Cortex of kidney (tissue), 1 donor: ENCODE data around the gene MAN2A1.
"Not testable (repeated sequence)": the region's sequence is repeated elsewhere in the genome, so short reads cannot be mapped to it uniquely, and the experiment has no call there.

Source experiments
- DNase-seq: peaks from one replicate; lab custom pipeline; 2025; lab: John Stamatoyannopoulos, UW

Gene MAN2A1

DNA sequence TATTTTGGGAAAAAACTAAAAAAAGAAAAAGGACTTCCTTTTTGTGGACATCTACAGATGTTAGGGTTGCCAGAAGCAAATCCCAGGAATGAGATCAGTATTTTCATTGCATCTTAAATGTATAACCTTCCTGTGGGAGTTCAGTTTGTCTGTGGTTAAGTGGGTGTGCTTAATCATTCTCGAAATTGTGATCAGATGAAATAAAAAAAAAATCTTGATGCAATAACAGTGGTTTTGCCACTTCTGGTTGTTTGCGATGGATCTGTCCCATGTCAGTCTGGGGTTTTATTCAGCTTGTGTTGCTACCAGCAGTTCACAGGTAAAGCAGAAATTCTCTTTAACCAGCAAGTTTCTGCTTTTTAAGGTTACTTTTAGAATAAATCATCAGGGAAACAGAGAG, 179.0 kb downstream of the MAN2A1 start:
- no peak for DNase-seq

DNA sequence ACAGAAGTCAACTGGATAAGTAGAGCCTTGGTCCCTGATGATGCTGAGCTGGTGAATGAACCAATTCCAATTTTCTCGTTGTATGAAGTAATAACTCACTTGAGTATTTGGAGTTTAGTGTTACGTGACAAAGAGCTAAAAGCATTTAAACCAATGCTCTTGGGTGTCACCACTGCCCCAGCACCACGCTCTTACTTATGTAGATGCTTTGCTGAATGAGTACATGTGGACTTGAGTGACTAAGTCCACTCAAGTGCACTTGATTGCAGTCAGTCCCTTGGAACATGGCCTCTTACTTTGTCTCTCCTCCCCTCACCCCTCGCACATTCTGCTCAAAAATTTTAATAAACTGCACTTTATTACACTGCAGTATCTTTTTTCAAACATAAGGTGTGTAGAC, 184.0 kb downstream of the MAN2A1 start:
- DNase-seq: no peak

DNA sequence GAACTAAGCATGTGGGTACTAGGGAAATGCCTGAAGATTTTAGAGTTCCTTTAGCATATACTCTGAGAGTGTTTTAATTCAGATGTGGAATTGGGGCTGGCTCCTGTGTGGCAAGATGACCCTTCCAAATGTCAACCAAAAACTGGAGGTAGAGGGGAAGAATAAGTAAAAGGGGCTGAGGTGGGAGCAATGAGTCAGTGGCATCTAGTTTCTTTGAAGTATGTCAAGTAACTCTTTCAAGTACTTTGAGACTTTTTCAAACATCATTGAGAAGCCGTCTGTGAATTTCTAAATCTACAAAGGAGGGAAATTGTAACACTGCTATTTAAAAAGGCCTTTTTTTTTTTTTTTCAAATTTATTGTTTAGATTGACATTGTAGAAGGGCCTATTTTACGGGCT, 184.4 kb downstream of the MAN2A1 start:
- no peak for DNase-seq

DNA sequence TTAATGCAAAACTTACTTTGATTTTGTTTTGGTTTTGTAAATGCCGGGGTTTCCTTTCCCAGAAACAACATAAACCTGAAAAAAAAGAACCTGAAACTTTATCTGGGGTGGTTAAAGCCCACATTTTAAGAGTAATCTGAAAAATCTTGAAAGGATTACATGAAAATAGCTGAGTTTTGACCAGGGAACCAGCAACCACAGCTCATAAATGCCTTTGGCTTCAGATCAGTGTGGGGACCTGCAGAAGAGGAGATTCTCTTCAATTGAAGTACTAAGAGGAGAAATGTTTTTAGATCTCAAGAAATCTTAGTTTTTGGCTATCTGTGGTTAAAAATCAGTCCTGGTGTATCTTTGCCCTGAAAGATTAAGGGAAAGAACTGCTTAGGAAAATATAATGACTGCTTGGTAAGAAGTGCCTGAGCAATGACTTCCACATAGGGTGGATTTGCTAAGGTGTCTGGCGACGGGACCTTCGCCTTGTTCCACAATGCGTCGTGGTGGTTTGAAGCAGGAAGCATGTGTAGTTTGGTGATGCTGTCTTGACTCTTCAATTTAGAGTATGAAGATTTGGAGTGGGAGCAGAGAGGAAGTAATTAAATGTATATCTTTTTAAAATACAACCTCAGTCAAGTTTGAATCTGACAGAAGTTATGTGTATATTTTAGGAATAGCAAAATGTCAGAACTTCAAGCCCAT, 186.5 kb downstream of the MAN2A1 start:
- DNase-seq: no peak

DNA sequence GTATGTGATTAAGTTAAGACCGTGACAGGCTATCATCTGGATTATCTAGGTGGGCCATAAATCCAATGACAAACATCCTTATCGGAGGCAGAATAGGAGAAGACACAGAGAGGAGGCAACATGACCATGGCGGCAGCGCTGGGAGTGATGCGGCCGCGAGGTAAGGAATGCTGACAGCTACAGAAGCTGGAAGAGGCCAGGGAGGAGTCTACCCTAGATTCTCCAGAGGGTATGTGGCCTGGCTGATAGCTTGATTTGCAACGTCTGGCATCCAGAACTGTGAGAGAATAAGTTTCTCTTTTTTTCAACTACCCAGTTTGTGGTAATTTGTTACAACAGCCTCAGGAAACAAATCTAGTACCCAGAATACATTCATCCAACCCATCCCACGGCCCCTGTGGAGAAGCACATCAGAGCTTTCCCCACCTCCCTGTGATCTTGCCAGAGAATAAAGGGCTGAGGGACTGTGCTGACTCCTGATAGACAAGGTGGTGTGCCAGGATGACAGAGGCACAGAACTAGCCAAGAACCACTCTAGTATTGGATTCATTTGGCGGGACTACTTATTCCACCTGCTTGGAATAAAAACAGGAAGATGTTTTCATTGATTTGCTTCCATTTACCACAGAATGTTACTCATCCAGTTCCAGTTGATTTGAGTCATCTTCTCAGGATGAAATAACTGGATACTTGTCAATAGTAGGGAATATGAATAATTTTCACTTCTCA, 187.4 kb downstream of the MAN2A1 start:
- DNase-seq: no peak

DNA sequence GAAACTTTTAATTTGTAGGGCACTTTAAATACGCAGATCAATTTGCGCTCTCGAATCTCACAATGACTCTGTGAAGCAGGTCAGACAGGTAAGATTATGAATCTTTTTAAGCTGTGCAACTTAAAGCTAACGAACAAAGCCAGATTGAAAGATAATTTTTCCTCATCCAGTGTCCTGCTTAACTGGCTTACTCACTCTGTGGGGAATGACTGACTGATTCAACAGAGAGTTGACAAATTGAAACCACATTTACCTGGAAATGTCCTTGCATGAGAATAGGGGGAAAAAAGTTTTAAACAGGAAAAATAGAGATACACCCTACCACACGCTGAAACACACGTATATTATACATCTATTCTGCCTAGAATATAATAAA, 187.9 kb downstream of the MAN2A1 start:
- DNase-seq: no peak

DNA sequence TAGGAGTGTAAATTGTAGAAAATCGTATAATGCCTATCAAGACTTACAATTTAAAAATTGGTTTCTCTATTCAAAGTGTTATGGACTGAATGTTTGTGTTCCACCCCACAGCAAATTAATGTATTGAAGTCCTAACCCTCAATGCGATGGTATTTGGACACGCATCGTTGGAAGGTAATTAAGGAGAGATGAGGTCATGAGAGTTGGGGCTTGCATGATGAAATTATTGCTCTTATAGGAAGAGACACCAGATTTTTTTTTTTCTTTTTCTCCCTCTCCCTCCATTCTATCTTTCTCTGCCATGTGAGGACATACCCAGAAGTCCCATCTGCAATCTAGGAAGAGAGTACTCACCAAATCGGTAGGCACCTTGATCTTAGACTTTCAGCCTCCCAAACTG, 189.2 kb downstream of the MAN2A1 start:
- DNase-seq: no peak

DNA sequence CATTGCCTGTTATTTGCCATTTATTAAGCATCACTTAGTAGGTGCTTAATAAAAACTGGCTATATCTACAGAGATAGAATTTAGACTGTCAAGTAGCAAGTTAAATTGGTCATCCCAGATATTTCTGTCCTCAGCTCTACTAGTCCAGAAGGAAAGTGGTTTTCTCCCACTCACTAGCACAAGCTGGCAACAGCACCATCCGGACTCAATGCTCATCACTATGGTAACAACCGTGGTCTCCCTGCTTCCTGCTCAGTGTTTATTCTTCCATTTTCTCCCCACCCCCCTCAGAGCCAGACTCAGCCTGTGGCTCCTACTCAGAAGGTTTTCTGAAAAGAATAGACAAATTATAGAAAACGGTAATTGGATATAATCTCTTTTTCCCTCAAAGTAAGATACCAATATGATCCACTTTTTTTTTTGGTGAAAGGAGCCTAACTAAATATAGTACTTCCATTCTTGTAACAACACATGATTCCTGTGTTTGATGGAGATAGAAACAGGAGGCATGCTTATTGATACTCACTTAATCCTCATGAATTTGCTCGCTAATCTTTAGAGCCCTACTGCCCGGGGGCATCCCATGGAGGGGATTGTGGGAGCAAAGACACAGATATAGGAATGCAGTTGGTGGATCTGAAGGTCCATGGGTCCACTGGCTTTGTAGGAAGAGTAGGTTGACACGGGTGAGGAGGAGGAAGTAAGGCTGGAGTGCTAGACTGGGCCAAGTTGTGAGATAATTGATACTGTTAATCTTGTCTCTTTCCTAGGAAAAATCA, 191.4 kb downstream of the MAN2A1 start:
- DNase-seq: no peak

DNA sequence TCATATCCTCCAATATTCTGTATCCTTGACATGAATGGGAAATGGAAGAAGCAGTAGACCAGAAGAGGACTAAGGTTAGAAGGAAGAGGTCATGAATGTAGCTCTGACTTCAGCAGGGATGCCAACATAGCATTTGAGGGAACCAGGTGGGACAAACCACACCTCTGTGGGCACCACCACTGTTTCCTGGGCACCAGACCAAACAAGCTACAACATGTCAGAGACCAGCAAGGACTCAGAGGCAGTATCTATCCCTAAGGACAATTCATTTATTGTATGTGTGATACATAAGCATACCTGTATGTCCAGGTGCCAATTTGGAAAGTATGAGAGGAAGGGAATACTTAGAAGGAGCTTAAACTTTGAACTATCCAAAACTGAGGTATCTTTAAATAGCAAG, 192.8 kb downstream of the MAN2A1 start:
- no peak for DNase-seq

DNA sequence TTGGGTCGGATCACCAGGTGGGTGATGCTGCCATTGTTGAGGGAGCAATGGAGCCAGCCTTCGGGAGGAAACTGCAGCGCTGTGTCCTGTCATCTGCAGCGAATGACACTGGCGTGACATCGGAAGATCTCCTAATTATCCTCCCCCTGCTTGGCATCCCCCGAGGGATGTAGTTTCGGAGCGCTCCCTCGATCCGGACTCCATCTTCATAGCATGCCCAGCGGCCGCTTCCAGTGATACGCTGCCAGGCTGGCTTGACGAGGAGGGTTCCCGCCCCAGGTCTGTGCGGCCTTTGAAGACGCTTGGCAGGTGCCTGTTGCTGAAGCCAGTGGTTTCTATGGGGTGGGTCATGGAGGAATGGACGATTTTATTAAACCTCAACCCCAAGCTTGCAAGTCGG, 194.9 kb downstream of the MAN2A1 start:
- no peak for DNase-seq

DNA sequence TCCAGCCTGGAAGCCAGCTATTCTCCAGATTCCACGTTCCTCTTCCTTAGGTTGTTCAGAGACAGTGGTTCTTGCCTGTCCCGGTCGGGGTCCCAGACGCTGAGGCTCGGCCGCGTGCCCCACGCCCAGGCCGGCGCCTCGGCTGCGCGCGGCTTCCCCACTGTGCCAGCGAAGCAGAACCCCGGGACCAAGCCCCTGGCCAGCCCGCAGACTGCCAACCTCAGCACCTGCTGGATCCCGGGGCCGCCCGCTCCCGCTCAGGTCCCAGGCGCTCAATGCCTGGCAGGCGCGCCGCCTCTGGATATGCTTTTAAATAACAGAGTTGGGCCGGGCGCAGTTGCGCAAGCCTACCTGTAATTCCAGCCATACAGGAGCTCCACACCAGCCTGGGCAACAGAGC, 195.5 kb downstream of the MAN2A1 start:
- DNase-seq: no peak

DNA sequence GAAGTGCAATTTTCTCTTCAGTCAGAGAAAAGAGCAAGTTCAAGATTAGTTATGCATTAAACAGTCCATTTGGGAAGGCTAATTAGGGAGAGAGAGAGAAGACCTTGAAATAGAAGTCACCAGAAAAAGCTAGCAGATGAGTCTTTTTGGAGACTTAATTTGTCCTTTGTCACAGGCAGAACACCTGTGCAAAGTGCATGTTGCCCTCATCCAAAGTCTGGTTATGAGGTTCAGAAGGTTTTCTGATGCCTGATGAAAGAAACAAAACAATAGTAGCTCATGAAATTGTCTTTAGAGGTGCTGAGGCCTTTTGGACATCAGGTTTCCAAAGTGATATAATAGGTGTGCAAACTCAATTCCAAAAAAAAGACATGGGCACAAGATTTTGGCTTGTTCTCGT, 199.3 kb downstream of the MAN2A1 start:
- no peak for DNase-seq

DNA sequence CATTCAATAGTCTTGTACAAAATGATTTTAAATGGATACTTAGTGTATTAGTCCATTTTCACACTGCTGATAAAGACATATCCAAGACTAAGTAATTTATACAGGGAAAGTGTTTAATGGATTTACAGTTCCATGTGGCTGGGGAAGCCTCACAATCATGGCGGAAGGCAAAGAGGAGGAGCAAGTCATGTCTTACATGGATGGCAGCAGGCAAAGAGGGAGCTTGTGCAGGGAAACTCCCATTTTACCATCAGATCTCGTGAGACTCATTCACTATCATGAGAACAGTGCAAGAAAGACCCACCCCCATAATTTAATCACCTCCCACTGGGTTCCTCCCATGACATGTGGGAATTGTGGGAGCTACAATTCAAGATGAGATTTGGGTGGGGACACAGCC, 203.5 kb downstream of the MAN2A1 start:
- not testable (repeated sequence) for DNase-seq

DNA sequence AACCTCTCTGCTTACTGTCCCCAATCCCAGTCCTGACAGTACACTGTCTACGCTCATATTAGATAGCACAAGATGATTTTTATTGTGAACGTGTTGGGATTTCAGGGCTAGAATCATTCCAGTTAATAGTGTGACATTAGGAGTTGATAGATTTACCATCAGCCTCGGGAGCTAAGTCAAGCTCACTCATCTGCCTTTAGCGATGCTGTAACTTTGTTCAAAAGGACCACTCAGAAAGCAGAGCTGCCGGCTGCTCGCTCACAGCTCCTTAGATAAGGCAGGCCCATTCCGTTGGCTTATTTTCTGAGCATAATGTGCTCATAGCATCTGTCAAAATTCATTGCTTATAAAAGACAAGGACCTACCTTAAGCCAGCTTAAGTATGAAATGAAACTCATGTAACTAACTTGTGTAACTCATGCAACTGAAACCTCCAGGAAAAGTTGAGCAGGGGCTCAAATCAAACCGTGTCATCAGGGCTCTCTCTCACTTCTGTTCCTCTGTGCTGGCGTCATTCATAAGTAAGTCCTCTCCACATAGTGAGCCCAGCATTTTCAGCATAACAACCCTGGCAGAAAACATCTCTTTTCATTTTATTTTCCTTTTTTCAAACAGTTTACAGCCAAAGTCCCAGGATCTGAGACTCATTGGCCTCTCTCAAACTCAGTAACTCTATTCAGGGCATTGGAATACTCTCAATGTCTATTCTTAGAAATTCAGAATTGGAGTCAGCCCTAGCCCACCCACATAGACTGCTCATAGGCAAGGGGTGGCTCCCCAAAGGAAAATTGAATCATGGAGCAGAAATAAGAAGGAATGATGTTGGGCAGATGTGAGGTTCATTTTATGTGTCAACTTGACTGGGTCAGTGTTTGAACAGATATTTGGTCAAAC, 208.8 kb downstream of the MAN2A1 start:
- DNase-seq: no peak

DNA sequence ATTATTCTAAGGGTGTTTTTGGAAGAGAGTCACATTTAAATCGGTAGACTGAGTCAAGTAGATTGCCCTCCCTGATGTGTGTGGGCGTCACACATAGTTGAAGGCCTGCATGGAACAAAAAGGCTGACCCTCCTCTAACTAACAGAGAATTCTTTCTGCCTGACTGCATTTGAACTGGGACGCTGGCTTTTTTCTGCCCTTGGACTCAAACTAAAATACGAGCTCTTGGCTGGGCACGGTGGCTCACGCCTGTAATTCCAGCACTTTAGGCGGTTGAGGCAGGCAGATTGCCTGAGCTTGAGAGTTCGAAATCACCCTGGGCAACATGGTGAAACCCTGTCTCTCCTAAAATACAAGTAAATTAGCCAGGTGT, 209.4 kb downstream of the MAN2A1 start:
- DNase-seq: no peak

DNA sequence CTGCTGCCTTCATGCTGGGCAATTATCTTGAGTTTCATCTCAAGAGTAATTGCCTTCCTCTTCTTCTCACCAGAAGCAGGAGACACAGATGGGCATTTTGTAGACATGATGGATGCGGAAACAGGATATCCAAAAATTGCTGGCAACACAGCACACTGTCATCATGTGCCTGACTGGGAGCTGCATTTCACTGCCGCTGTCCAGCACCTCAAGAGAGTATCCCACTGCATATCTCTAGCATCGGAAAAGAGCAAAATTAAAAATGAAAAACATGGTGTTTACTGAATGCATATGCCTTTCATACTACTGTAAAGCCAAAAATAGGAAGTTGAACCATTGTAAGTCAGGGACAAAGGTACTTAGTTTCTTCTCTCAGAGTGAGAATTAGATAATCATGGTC, 210.7 kb downstream of the MAN2A1 start:
- DNase-seq: no peak

DNA sequence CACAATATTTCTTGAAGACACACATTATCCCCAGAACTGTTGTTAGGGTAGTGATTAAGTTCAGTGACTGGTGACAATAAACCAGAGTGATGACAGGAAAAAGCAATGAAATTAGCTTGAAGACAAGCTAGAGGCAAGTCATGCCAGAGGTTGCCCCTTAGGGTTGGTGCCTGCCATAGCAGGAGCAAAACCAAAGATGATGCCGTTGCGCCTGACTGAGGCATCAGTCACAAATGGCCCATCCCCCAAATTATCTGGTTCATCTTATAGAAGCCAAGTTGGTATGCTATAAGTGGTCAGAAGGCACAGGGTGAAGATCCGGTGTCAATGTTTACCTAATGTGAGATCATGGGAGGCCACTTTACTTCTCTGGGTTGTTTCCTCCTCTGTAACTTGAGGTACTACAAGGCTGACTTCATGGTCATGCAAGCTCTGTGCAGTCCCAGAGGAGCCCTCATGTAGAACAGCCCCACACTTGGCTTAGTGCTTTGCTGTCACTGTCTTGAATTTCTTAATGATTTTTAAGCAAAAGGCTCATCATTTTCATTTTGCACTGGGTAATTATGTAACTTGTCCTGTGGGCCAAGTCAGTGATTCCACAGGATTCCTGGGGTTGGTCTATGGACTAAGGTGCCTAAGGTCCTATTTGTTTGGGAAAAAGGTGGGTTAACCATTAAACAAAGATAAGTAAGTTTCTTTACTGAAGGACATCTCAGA, 211.3 kb downstream of the MAN2A1 start:
- DNase-seq: no peak

DNA sequence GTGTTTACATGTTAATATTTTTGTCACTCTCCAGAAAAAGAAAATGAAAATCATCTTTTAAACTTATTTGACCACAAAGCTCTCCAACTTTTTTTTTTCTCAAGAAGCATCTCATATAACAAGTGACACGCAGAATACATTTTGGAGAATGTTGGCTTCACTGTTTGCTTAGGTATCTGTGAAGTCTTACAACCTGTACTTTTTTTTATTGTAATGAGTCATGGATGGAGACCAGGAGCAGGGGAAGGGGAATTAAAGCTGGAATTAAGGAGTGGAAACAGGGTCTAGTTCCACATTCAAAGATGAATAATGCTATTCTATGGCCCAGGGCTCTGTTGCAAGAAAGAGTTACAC, 211.9 kb downstream of the MAN2A1 start:
- DNase-seq: no peak

DNA sequence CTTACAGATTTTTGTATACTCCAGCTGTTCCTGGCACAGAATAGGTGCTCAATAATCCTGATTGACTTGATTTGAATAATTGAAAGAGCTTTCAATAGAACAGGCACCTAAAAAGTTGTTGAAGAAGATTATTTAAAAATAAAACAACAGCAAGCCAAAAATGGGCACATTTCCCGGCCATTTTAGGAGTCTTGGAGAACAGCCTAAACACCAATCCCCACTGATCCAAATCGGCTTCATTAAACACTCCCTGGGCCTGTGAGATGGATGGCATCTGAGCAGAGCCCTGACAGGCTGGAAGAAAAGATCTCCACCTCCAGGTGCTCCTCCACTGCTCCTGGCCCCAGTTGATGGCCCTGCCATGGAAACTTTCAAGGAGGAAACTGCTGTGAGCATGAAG, 213.3 kb downstream of the MAN2A1 start:
- DNase-seq: no peak

DNA sequence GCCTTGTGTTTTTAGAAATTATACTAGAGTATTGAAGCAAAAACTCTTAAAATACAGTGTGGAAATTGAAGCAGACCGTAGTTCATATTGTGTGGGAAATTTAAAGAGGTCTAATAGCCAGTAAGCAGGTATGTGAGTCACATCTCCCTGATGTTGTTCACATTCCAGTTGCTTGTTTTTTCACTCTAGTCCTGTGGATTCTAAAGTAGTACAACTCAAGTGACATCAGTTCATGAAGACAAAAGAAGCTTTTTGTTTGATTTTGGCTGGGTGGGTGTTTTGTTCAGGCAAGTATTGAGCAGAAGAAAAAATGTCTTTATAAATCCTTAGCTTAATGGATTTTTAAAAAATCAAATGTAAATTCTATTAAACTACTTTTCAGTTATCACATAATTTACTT, 216.2 kb downstream of the MAN2A1 start:
- DNase-seq: no peak

DNA sequence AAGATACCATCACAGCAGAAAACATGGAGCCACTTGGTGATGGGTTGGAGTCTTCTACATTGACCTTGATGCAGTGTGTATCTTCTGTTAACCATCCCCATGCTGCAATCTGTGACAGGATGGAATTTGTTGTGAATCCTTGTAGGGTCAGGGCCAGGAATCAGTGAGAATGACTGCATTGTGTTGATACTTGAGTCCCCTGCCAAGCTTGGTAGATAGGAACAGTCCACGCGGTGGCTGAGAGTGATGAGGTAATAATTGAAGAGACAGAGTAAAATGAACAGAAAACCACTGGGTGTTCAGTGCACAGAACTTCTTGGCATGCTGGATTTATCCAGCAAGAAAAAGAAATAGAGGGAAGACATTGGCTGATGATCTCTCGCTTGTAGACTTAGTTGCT, 217.5 kb downstream of the MAN2A1 start:
- DNase-seq: no peak

DNA sequence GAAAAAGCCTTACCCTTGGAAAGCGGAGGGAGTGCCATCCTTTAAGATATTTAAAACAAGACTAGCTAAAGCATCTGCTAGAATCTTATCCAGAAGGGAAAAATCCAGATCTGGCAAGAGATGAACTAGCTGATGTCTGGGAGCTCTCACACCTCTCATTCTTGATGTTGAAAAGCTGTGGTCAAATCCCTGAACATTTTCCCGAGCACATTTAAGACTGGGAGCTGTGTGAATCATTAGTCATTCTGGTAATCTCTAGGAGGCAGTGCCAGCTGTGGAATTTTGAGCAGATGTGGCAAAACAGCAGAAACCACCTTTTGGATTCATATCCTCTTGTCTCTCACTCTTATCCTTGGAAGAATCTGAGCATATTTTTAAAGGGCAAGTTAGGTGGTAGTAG, 218.0 kb downstream of the MAN2A1 start:
- DNase-seq: no peak
